Kidney (tissue), 14 donors: ENCODE measurements around the gene SUPT20HL2. TPM values are rescaled to one million over a fixed set of nuclear protein-coding genes. Genes with fewer than 3 reads are reported as not detected.
A peak's percentile ranks its signal among the peaks of the same experiment; 100 is the strongest.

Experiments
- DNase-seq, 5 donors: peaks; one replicate each; pipeline ENCODE4 v3.0.0-alpha.2; 2013 to 2020
- FAIRE-seq: peaks from 2 replicates; lab custom pipeline; 2012; peaks lifted over from hg19 to GRCh38; lab: Jason Lieb, UNC
- H3K27ac ChIP-seq, 2 donors: one replicate each; pipeline ENCODE4 v1.7.0; 2013; ENCODE audit warnings: low read depth in 2 of 2, low read length in 2 of 2, inconsistent platforms in 1 of 2
- H3K27me3 ChIP-seq: one replicate; pipeline ENCODE4 v1.7.1; 2013; ENCODE audit warnings: low read length, inconsistent platforms; ENCODE audit not compliant: control insufficient read depth, insufficient read depth
- H3K36me3 ChIP-seq, 3 donors: one replicate each; pipeline versions ENCODE4 v1.7.0 to v1.7.1; 2013; ENCODE audit warnings: low read length in 3 of 3, control low read depth in 1 of 3, inconsistent platforms in 1 of 3; ENCODE audit not compliant: insufficient read depth in 3 of 3, control insufficient read depth in 2 of 3
- H3K4me1 ChIP-seq, 3 donors: one replicate each; pipeline versions ENCODE4 v1.7.0 to v1.7.1; 2013; ENCODE audit warnings: low read length in 3 of 3, inconsistent platforms in 1 of 3, low read depth in 1 of 3; ENCODE audit not compliant: control insufficient read depth in 2 of 3, insufficient read depth in 2 of 3
- H3K4me3 ChIP-seq, 3 donors: one replicate each; pipeline versions ENCODE4 v1.7.0 to v1.8.1; 2013; ENCODE audit warnings: low read length in 3 of 3, control low read depth in 1 of 3, inconsistent platforms in 1 of 3
- H3K9ac ChIP-seq, 3 donors: one replicate each; pipeline versions ENCODE4 v1.7.0 to v1.7.1; 2013; ENCODE audit warnings: low read length in 3 of 3, control low read depth in 1 of 3, inconsistent platforms in 1 of 3
- H3K9me3 ChIP-seq, 3 donors: one replicate each; pipeline versions ENCODE4 v1.7.0 to v1.7.1; 2013; ENCODE audit warnings: low read length in 3 of 3, control low read depth in 1 of 3, inconsistent platforms in 1 of 3; ENCODE audit not compliant: control insufficient read depth in 2 of 3, insufficient read depth in 1 of 3
- intact Hi-C: fragments of 100-400 bp; cut with DNase I; formaldehyde crosslinking; loops from one replicate; pipeline ENCODE4 v1.11.1; 2022
- polyA plus RNA-seq: library from polyadenylated mRNA; stranded (reverse); fragments of 350-450 nt; fragmentation: Illumina TruSeq; extraction: RNeasy Lipid Tissue Mini Kit (QIAGEN cat#74804); gene quantifications from one replicate; pipeline ENCODE4 v1.2.3, GENCODE V29; 2014; ENCODE audit warnings: low read depth, low replicate concordance; ENCODE audit not compliant: insufficient read depth
- total RNA-seq: library from RNA; stranded (reverse); fragmentation: NEBNext Ultra II Directional; extraction: Animal tissue kit (Norgen Biotek cat#: 25700); gene quantifications from one replicate; pipeline ENCODE4 v1.2.1, GENCODE V29; 2021
- TF ChIP-seq, protein P1 (sequence below): IDR thresholded peaks from 3 replicates; pipeline ENCODE4 v1.5.1; 2012; ENCODE audit warnings: mild to moderate bottlenecking, moderate library complexity, borderline replicate concordance; ENCODE audit not compliant: insufficient read depth; ENCODE audit errors: extremely low read depth
- donor health status: control.
- donor health status: control.
- donor health status: control.
- donor health status: control.
- donor health status: control.
- donor health status: DM: yes; HTN: yes; CAD: no.
- donor health status: Normal renal cell carcinoma (clear cell type).

SUPT20HL2 gene
- total and polyA plus RNA-seq, 2 donors from 2014 or later: not detected

- H3K9me3 ChIP-seq: no peaks in the 10 kb centered on the region
- DNase-seq: no peak
Measured at GRCh38 chrX:24277405-24277804, 36.5 kb downstream of the SUPT20HL2 start.

GRCh38 chrX:24276015-24276414 is 37.9 kb downstream of the SUPT20HL2 start:
- Histone ChIP-seq H3K9me3 (no peaks in the 10 kb centered on the region), H3K4me1 (no peaks in the 10 kb centered on the region), H3K9ac (no peak overlapping the region), H3K27ac (no peak overlapping the region), H3K36me3 (no peaks in the 10 kb centered on the region), H3K4me3 (no peak overlapping the region), H3K27me3 (no peaks in the 10 kb centered on the region)
- DNase-seq (no peak), FAIRE-seq (no peak)
- TF ChIP-seq, protein P1, sequence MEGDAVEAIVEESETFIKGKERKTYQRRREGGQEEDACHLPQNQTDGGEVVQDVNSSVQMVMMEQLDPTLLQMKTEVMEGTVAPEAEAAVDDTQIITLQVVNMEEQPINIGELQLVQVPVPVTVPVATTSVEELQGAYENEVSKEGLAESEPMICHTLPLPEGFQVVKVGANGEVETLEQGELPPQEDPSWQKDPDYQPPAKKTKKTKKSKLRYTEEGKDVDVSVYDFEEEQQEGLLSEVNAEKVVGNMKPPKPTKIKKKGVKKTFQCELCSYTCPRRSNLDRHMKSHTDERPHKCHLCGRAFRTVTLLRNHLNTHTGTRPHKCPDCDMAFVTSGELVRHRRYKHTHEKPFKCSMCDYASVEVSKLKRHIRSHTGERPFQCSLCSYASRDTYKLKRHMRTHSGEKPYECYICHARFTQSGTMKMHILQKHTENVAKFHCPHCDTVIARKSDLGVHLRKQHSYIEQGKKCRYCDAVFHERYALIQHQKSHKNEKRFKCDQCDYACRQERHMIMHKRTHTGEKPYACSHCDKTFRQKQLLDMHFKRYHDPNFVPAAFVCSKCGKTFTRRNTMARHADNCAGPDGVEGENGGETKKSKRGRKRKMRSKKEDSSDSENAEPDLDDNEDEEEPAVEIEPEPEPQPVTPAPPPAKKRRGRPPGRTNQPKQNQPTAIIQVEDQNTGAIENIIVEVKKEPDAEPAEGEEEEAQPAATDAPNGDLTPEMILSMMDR: no peak
- intact Hi-C loops: no loop called here

More at GRCh38 chrX:24277405-24277804, 36.5 kb downstream of the SUPT20HL2 start:
- H3K36me3 ChIP-seq: no peaks in the 10 kb centered on the region
- H3K27me3 ChIP-seq: no peaks in the 10 kb centered on the region
- H3K4me3 ChIP-seq: no peak overlapping the region
- TF ChIP-seq, protein P1: no peak
- intact Hi-C loops: no loop called here
- no peak overlapping the region for H3K9ac ChIP-seq
- H3K4me1 ChIP-seq: peaks cover 0 to 2% (median 0%) of the 10 kb centered on the region in 3 donors
- no peak overlapping the region for H3K27ac ChIP-seq
- FAIRE-seq: no peak

DNA sequence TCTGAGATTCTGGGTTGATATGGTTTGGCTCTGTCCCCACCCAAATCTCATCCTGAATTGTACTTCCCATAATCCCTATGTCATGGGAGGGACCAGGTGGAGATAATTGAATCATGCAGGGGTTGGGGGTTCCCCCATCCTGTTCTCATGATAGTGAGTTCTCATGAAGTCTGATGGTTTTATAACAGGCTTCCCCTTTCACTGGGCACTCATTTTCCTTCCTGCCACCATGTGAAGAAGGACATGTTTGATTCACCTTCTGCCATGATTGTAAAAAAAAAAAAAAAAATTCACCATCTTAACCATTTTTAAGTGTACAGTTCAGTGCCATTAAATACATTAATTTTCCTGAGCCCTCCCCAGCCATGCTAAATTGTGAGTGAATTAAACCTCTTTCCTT is 42.6 kb downstream of the SUPT20HL2 start:
- intact Hi-C loops: no loop called here
- TF ChIP-seq, protein P1: no peak

GRCh38 chrX:24268786-24269185 is 45.1 kb downstream of the SUPT20HL2 start:
- Histone ChIP-seq H3K36me3 (no peaks in the 10 kb centered on the region), H3K4me3 (no peak overlapping the region), H3K9me3 (no peaks in the 10 kb centered on the region), H3K4me1 (no peaks in the 10 kb centered on the region), H3K9ac (no peak overlapping the region), H3K27ac (no peak overlapping the region), H3K27me3 (peaks cover 5% of the 10 kb centered on the region)
- intact Hi-C loops: no loop called here
- DNase-seq (peak in 1 of 5 donors; percentile 10), FAIRE-seq (no peak)
- TF ChIP-seq, protein P1: no peak

More for the DNA sequence above, 42.6 kb downstream of the SUPT20HL2 start:
- Histone ChIP-seq H3K9ac (no peak overlapping the region), H3K9me3 (no peaks in the 10 kb centered on the region), H3K4me3 (no peak overlapping the region), H3K27me3 (peaks cover 2% of the 10 kb centered on the region), H3K27ac (no peak overlapping the region), H3K4me1 (no peaks in the 10 kb centered on the region), H3K36me3 (no peaks in the 10 kb centered on the region)
- FAIRE-seq (no peak), DNase-seq (no peak)
